GM21423 (cell line): ENCODE measurements around the gene PRKCD.

Experiments used
- ATAC-seq: cut with Tn5 transposase; IDR thresholded peaks from one replicate; pipeline ENCODE4 v1.9.1; 2021; ENCODE audit warnings: mild to moderate bottlenecking, moderate library complexity; ENCODE audit not compliant: unreplicated experiment

The PRKCD gene

GRCh38 chr3:53230041-53230621, 69.1 kb downstream of the PRKCD start:
- no peak for ATAC-seq

GRCh38 chr3:53230789-53231188, 69.8 kb downstream of the PRKCD start:
- ATAC-seq: no peak

GRCh38 chr3:53231532-53232511, 70.8 kb downstream of the PRKCD start:
- ATAC-seq: no peak

GRCh38 chr3:53232641-53233377, 71.8 kb downstream of the PRKCD start:
- ATAC-seq: no peak

- ATAC-seq: no peak
These were observed 73.3 kb downstream of the PRKCD start for GRCh38 chr3:53234130-53234840.

GRCh38 chr3:53234841-53235232, 73.8 kb downstream of the PRKCD start:
- ATAC-seq: no peak

GRCh38 chr3:53235545-53235944, 74.5 kb downstream of the PRKCD start:
- no peak for ATAC-seq

- ATAC-seq: no peak
These were observed 75.3 kb downstream of the PRKCD start for GRCh38 chr3:53236112-53236841.

GRCh38 chr3:53238051-53238850, 77.2 kb downstream of the PRKCD start:
- no peak for ATAC-seq

- ATAC-seq: no peak
These were observed 77.9 kb downstream of the PRKCD start for GRCh38 chr3:53238886-53239285.

- no peak for ATAC-seq
These were observed 78.8 kb downstream of the PRKCD start for GRCh38 chr3:53239800-53240199.

- no peak for ATAC-seq
These were observed 80.3 kb downstream of the PRKCD start for GRCh38 chr3:53240989-53241972.

- no peak for ATAC-seq
These were observed 81.1 kb downstream of the PRKCD start for GRCh38 chr3:53242155-53242554.
